ENCODE measurements around the gene GMPR. TPM values are rescaled to one million over a fixed set of nuclear protein-coding genes. Genes with fewer than 3 reads are reported as not detected.

Gene GMPR
- total RNA-seq, 1 donor, result 6.5 TPM

GRCh38 chr6:16241321-16241689 is 2.9 kb downstream of the GMPR start:
- no peak overlapping the region for H2AFZ ChIP-seq (ENCODE audit: low read length)
- no peaks in the 10 kb centered on the region for H3K9me3 ChIP-seq (ENCODE audit: low read depth, low read length)
- no peaks in the 10 kb centered on the region for H4K20me1 ChIP-seq (ENCODE audit: insufficient read depth, low read length)
- no peaks in the 10 kb centered on the region for H3K36me3 ChIP-seq (ENCODE audit: insufficient read depth, low read length)
- DNase-seq (ENCODE audit: insufficient read length, low spot score, missing footprints), result no peak
- peaks cover 36% of the 10 kb centered on the region for H3K4me1 ChIP-seq (ENCODE audit: insufficient read depth, low read length)
- no peak for TF ChIP-seq CTCF (IDR thresholded peaks at IDR 0.05; ENCODE audit: extremely low read depth, low read depth, low read length)
- H3K27me3 ChIP-seq (ENCODE audit: insufficient read depth, low read length), result no peaks in the 10 kb centered on the region
- no peaks in the 10 kb centered on the region for H3K79me2 ChIP-seq (ENCODE audit: insufficient read depth, low read length)
- H3K4me3 ChIP-seq (ENCODE audit: insufficient read depth, low read length), result no peak overlapping the region
- H3K4me2 ChIP-seq (ENCODE audit: insufficient read depth, low read length), result no peak overlapping the region
- H3K27ac ChIP-seq (ENCODE audit: low read depth, low read length), result no peak overlapping the region

GRCh38 chr6:16243055-16243454 is 4.7 kb downstream of the GMPR start:
- H2AFZ ChIP-seq (ENCODE audit: low read length), result no peak overlapping the region
- H3K36me3 ChIP-seq (ENCODE audit: insufficient read depth, low read length), result no peaks in the 10 kb centered on the region
- H3K79me2 ChIP-seq (ENCODE audit: insufficient read depth, low read length), result no peaks in the 10 kb centered on the region
- TF ChIP-seq CTCF (IDR thresholded peaks at IDR 0.05; ENCODE audit: extremely low read depth, low read depth, low read length), result no peak
- H4K20me1 ChIP-seq (ENCODE audit: insufficient read depth, low read length), result no peaks in the 10 kb centered on the region
- H3K4me2 ChIP-seq (ENCODE audit: insufficient read depth, low read length), result peak overlapping the region; percentile 14
- H3K4me3 ChIP-seq (ENCODE audit: insufficient read depth, low read length), result no peak overlapping the region
- peak; percentile 96 for DNase-seq (ENCODE audit: insufficient read length, low spot score, missing footprints)
- H3K27ac ChIP-seq (ENCODE audit: low read depth, low read length), result peak overlapping the region; percentile 43
- peaks cover 27% of the 10 kb centered on the region for H3K4me1 ChIP-seq (ENCODE audit: insufficient read depth, low read length)
- H3K9me3 ChIP-seq (ENCODE audit: low read depth, low read length), result no peaks in the 10 kb centered on the region
- H3K27me3 ChIP-seq (ENCODE audit: insufficient read depth, low read length), result no peaks in the 10 kb centered on the region

GRCh38 chr6:16243664-16244063 is 5.3 kb downstream of the GMPR start:
- no peak overlapping the region for H3K4me2 ChIP-seq (ENCODE audit: insufficient read depth, low read length)
- no peaks in the 10 kb centered on the region for H3K79me2 ChIP-seq (ENCODE audit: insufficient read depth, low read length)
- H3K27me3 ChIP-seq (ENCODE audit: insufficient read depth, low read length), result no peaks in the 10 kb centered on the region
- H2AFZ ChIP-seq (ENCODE audit: low read length), result no peak overlapping the region
- H4K20me1 ChIP-seq (ENCODE audit: insufficient read depth, low read length), result no peaks in the 10 kb centered on the region
- H3K9me3 ChIP-seq (ENCODE audit: low read depth, low read length), result no peaks in the 10 kb centered on the region
- TF ChIP-seq CTCF (IDR thresholded peaks at IDR 0.05; ENCODE audit: extremely low read depth, low read depth, low read length), result no peak
- peak overlapping the region; percentile 43 for H3K27ac ChIP-seq (ENCODE audit: low read depth, low read length)
- H3K4me1 ChIP-seq (ENCODE audit: insufficient read depth, low read length), result peaks cover 24% of the 10 kb centered on the region
- no peaks in the 10 kb centered on the region for H3K36me3 ChIP-seq (ENCODE audit: insufficient read depth, low read length)
- no peak overlapping the region for H3K4me3 ChIP-seq (ENCODE audit: insufficient read depth, low read length)
- DNase-seq (ENCODE audit: insufficient read length, low spot score, missing footprints), result no peak

- DNase-seq (ENCODE audit: insufficient read length, low spot score, missing footprints), result no peak
- no peaks in the 10 kb centered on the region for H3K36me3 ChIP-seq (ENCODE audit: insufficient read depth, low read length)
- H3K4me2 ChIP-seq (ENCODE audit: insufficient read depth, low read length), result peak overlapping the region; percentile 2
- no peak for TF ChIP-seq CTCF (IDR thresholded peaks at IDR 0.05; ENCODE audit: extremely low read depth, low read depth, low read length)
- H3K27ac ChIP-seq (ENCODE audit: low read depth, low read length), result no peak overlapping the region
- no peaks in the 10 kb centered on the region for H3K9me3 ChIP-seq (ENCODE audit: low read depth, low read length)
- no peaks in the 10 kb centered on the region for H3K79me2 ChIP-seq (ENCODE audit: insufficient read depth, low read length)
- H2AFZ ChIP-seq (ENCODE audit: low read length), result no peak overlapping the region
- H3K4me3 ChIP-seq (ENCODE audit: insufficient read depth, low read length), result no peak overlapping the region
- H4K20me1 ChIP-seq (ENCODE audit: insufficient read depth, low read length), result no peaks in the 10 kb centered on the region
- peaks cover 22% of the 10 kb centered on the region for H3K4me1 ChIP-seq (ENCODE audit: insufficient read depth, low read length)
- no peaks in the 10 kb centered on the region for H3K27me3 ChIP-seq (ENCODE audit: insufficient read depth, low read length)
Measured at GRCh38 chr6:16244446-16244845, 6.1 kb downstream of the GMPR start.

Data from osteoblast (primary cell).